GM23338 (cell line): ENCODE data around the gene FBXO46.

Experiments
- EZH2 ChIP-seq: fragments of 200-600 bp; sonication (generic); IDR thresholded peaks from one replicate; pipeline ENCODE4 v1.8.0; 2017; ENCODE audit warnings: antibody characterized with exemption, mild to moderate bottlenecking, low read depth; ENCODE audit not compliant: unreplicated experiment
- JUNB ChIP-seq: IDR thresholded peaks from one replicate; pipeline ENCODE4 v1.6.1; 2016; ENCODE audit warnings: antibody characterized with exemption; ENCODE audit not compliant: unreplicated experiment
- TF ChIP-seq, protein P1 (sequence below), 2 experiments: fragments of 200-600 bp in 1 of 2; sonication (generic) in 1 of 2; conservative IDR thresholded peaks; 2 replicates each; pipeline versions ENCODE4 v1.5.1 to v1.6.1; 2016 to 2017; ENCODE audit warnings: antibody characterized with exemption in 2 of 2, low read depth in 2 of 2, mild to moderate bottlenecking in 2 of 2, moderate library complexity in 1 of 2

GRCh38 chr19:45712699-45713067 lies 18.0 kb downstream of the FBXO46 start:
- TF ChIP-seq, protein P1, sequence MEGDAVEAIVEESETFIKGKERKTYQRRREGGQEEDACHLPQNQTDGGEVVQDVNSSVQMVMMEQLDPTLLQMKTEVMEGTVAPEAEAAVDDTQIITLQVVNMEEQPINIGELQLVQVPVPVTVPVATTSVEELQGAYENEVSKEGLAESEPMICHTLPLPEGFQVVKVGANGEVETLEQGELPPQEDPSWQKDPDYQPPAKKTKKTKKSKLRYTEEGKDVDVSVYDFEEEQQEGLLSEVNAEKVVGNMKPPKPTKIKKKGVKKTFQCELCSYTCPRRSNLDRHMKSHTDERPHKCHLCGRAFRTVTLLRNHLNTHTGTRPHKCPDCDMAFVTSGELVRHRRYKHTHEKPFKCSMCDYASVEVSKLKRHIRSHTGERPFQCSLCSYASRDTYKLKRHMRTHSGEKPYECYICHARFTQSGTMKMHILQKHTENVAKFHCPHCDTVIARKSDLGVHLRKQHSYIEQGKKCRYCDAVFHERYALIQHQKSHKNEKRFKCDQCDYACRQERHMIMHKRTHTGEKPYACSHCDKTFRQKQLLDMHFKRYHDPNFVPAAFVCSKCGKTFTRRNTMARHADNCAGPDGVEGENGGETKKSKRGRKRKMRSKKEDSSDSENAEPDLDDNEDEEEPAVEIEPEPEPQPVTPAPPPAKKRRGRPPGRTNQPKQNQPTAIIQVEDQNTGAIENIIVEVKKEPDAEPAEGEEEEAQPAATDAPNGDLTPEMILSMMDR (conservative IDR thresholded peaks at IDR 0.05; ENCODE audit: low read depth in 2 of 2) = no peak
- no peak for TF ChIP-seq JUNB
- TF ChIP-seq EZH2 = no peak
